Measurements from ENCODE around the gene CCDC192. TPM values are rescaled to one million over a fixed set of nuclear protein-coding genes. Genes with fewer than 3 reads are reported as not detected.
"Not testable (repeated sequence)": the region's sequence is repeated elsewhere in the genome, so short reads cannot be mapped to it uniquely, and the experiment has no call there.

CCDC192 gene
- total RNA-seq, 1 donor from 2014 or later: 2.1 TPM

DNA sequence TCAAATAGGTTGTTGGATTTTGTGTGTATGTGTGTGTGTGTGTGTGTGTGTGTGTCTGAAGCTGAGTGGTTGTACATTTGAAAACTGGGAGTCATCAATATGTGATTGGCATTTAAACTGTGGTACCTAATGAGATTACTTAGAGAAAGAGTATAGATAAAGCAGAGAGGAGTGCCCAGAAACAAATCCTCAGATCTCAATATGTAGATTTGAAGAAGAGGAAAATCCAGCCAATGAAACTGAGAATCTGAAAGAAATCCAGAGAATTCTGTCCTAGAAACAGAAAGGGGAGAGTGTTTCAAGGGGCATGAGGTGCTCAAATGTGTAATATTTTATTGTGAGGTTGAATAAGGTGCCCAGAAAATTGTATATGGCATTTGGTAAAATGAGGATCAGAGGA lies 66.2 kb downstream of the CCDC192 start:
- no peaks in the 10 kb centered on the region for H3K36me3 Mint-ChIP-seq
- no peak for TF ChIP-seq CTCF (IDR thresholded peaks at IDR 0.05; ENCODE audit: unreplicated experiment)
- peaks cover 5% of the 10 kb centered on the region for H3K9me3 Mint-ChIP-seq
- peaks cover 12% of the 10 kb centered on the region for H3K4me1 Mint-ChIP-seq
- no peaks in the 10 kb centered on the region for H3K27me3 Mint-ChIP-seq (ENCODE audit: low read depth)
- no peak for DNase-seq (ENCODE audit: low spot score in 2 of 2, unreplicated experiment in 2 of 2)
- H3K27ac Mint-ChIP-seq: no peak overlapping the region
- no peak overlapping the region for H3K4me3 Mint-ChIP-seq

DNA sequence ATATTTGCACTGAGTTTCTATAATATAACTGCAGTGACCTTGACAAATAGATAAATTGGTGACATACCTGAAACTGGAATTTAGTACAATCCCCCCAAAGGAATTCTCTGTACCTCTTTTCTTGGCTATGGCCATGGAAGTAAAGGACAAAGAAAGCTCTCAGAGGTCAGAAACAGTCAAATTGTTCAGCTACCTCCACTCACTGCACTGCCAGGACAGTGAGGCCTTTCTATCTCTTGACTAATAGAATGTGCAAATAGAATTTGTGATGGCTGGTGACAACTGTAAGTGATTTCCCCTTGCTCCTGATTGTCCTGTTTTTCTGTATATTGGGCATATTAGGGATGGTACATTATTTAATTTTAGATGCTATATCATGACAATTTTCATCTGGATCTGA lies 67.1 kb downstream of the CCDC192 start:
- peaks cover 12% of the 10 kb centered on the region for H3K4me1 Mint-ChIP-seq
- no peak overlapping the region for H3K27ac Mint-ChIP-seq
- no peak overlapping the region for H3K4me3 Mint-ChIP-seq
- no peak for DNase-seq (ENCODE audit: low spot score in 2 of 2, unreplicated experiment in 2 of 2)
- H3K27me3 Mint-ChIP-seq (ENCODE audit: low read depth): no peaks in the 10 kb centered on the region
- H3K9me3 Mint-ChIP-seq: peaks cover 8% of the 10 kb centered on the region
- H3K36me3 Mint-ChIP-seq: no peaks in the 10 kb centered on the region
- no peak for TF ChIP-seq CTCF (IDR thresholded peaks at IDR 0.05; ENCODE audit: unreplicated experiment)

GRCh38 chr5:127772531-127772930 lies 69.3 kb downstream of the CCDC192 start:
- peaks cover 7% of the 10 kb centered on the region for H3K36me3 Mint-ChIP-seq
- H3K4me1 Mint-ChIP-seq: peaks cover 10% of the 10 kb centered on the region
- no peak for TF ChIP-seq CTCF (IDR thresholded peaks at IDR 0.05; ENCODE audit: unreplicated experiment)
- no peaks in the 10 kb centered on the region for H3K27me3 Mint-ChIP-seq (ENCODE audit: low read depth)
- peaks cover 24% of the 10 kb centered on the region for H3K9me3 Mint-ChIP-seq
- DNase-seq (ENCODE audit: low spot score in 2 of 2, unreplicated experiment in 2 of 2): no peak
- H3K27ac Mint-ChIP-seq: no peak overlapping the region
- H3K4me3 Mint-ChIP-seq: no peak overlapping the region

GRCh38 chr5:127774221-127774620 lies 71.0 kb downstream of the CCDC192 start:
- Mint-ChIP-seq H3K4me1 (peaks cover 5% of the 10 kb centered on the region), H3K27ac (no peak overlapping the region), H3K9me3 (peaks cover 38% of the 10 kb centered on the region), H3K4me3 (no peak overlapping the region), H3K36me3 (peaks cover 8% of the 10 kb centered on the region), H3K27me3 (ENCODE audit: low read depth) (no peaks in the 10 kb centered on the region)
- no peak for TF ChIP-seq CTCF (IDR thresholded peaks at IDR 0.05; ENCODE audit: unreplicated experiment)
- DNase-seq (ENCODE audit: low spot score in 2 of 2, unreplicated experiment in 2 of 2): no peak

DNA sequence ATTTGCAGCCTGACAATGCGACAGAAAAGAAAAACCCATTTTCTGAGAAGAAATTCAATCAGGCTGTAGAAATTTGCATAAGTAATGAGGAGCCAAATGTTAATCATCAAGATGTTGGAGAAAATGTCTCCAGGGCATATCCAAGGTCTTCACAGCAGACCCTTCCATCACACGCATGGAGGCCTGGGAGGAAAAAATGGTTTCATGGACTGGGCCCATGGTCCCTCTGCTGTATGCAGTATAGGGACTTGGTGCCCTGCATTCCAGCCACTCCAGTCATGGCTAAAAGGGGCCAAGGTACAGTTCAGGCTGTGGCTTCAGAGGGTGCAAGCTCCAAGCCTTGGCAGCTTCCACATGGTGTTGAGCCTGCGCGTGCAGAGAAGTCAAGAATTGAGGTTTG lies 73.3 kb downstream of the CCDC192 start:
- H3K9me3 Mint-ChIP-seq: peaks cover 47% of the 10 kb centered on the region
- H3K4me1 Mint-ChIP-seq: no peaks in the 10 kb centered on the region
- DNase-seq (ENCODE audit: low spot score in 2 of 2, unreplicated experiment in 2 of 2): no peak
- H3K27ac Mint-ChIP-seq: no peak overlapping the region
- H3K36me3 Mint-ChIP-seq: peaks cover 8% of the 10 kb centered on the region
- H3K4me3 Mint-ChIP-seq: no peak overlapping the region
- no peaks in the 10 kb centered on the region for H3K27me3 Mint-ChIP-seq (ENCODE audit: low read depth)
- no peak for TF ChIP-seq CTCF (IDR thresholded peaks at IDR 0.05; ENCODE audit: unreplicated experiment)

DNA sequence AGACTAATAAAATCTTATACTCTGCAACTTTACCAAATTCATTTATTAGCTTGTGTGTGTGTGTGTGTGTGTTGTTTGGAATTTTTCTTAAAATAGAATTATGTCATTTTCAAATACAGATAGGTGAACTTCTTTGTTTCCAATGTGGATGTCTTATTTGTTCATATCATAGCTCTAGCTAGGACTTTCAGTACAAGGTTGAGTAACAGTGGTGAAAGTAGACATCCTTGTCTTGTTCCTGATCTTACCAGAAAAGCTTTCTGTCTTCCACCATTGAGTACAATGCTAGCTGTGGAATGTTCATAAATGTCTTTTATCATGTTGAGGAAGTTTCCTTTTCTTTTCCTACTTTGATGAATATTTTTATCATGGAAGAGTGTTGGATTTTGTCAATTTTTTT lies 74.8 kb downstream of the CCDC192 start:
- Mint-ChIP-seq H3K27me3 (ENCODE audit: low read depth) (no peaks in the 10 kb centered on the region), H3K9me3 (peaks cover 59% of the 10 kb centered on the region), H3K27ac (no peak overlapping the region), H3K36me3 (peaks cover 8% of the 10 kb centered on the region), H3K4me3 (no peak overlapping the region), H3K4me1 (no peaks in the 10 kb centered on the region)
- no peak for DNase-seq (ENCODE audit: low spot score in 2 of 2, unreplicated experiment in 2 of 2)
- no peak for TF ChIP-seq CTCF (IDR thresholded peaks at IDR 0.05; ENCODE audit: unreplicated experiment)

DNA sequence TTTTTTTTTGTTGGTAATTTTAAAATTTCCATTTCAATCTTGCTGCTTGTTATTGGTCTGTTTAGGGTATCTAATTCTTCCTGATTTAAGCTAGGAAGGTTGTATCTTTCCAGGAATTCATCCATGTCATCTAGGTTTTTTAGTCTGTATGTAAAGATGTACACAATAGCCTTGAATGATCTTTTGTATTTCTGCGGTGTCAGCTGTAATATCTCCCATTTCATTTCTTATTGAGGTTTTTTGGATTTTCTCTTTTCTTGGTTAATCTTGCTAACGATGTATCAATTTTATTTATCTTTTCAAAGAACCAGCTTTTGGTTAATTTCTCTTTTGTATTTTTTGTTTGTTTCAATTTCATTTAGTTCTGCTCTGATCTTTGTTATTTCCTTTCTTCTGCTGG lies 79.3 kb downstream of the CCDC192 start:
- not testable (repeated sequence) for H3K27ac Mint-ChIP-seq; H3K4me3 Mint-ChIP-seq; H3K36me3 Mint-ChIP-seq; H3K4me1 Mint-ChIP-seq; DNase-seq (ENCODE audit: low spot score in 2 of 2, unreplicated experiment in 2 of 2); H3K27me3 Mint-ChIP-seq (ENCODE audit: low read depth)
- peaks cover 42% of the 10 kb centered on the region for H3K9me3 Mint-ChIP-seq

All from mesothelial cell of epicardium (in vitro differentiated cells).